Panc1 (cell line): ENCODE results near the gene RGL4.

Experiments
- CTCF ChIP-seq: fragments of 450-650 bp; IDR thresholded peaks from 2 replicates; pipeline ENCODE4 v1.5.1; 2017; ENCODE audit warnings: mild to moderate bottlenecking
- POLR2AphosphoS5 ChIP-seq: IDR thresholded peaks from 2 replicates; pipeline ENCODE4 v1.6.1; 2012; ENCODE audit warnings: mild to moderate bottlenecking, low read depth, low read length, moderate library complexity
- TCF7L2 ChIP-seq: IDR thresholded peaks from 2 replicates; pipeline ENCODE4 v1.6.1; 2011; ENCODE audit warnings: mild to moderate bottlenecking, low read depth, low read length, inconsistent platforms

GRCh38 chr22:23685205-23685784 lies 5.5 kb upstream of the RGL4 start:
- TF ChIP-seq CTCF (no peak), POLR2AphosphoS5 (no peak), TCF7L2 (no peak)
